ENCODE measurements around the gene RTN4RL2.

Gene RTN4RL2

GRCh38 chr11:57462597-57462996, 2.3 kb downstream of the RTN4RL2 start:
- no peak for DNase-seq (ENCODE audit: low spot score)

GRCh38 chr11:57463671-57464538, 3.6 kb downstream of the RTN4RL2 start:
- no peak for DNase-seq (ENCODE audit: low spot score)

DNA sequence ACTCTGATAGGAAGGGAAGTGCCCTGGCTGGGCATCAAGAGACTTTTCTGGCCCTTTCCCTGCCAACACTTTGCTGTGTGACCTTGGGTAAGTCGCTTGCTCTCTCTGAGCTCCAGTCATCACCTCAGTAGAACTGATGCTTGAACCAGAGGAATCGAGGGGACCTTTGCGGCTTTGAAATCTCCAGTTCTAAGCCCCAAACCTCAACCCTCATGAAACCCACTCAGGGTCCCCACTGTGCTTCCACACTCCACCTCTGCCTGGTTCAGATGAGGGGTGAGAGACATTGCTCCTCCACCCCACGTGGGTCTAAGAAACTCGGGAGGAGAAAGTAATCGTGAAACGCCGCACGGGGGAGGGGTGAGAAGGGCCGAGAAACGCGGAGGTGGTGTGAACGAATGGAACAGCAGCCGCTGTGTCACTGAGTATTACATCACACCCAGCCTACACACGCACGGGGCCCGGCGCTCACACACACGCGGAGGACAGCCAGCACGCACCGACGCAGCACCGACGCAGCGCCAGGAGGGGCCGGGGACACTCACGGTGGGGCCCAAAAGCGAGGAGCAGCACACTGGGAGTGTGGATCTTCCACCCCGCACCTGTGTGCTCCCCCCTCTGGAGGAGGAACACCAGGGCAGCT, 4.3 kb downstream of the RTN4RL2 start:
- DNase-seq (ENCODE audit: low spot score): no peak

GRCh38 chr11:57466680-57467079, 6.4 kb downstream of the RTN4RL2 start:
- no peak for DNase-seq (ENCODE audit: low spot score)

DNA sequence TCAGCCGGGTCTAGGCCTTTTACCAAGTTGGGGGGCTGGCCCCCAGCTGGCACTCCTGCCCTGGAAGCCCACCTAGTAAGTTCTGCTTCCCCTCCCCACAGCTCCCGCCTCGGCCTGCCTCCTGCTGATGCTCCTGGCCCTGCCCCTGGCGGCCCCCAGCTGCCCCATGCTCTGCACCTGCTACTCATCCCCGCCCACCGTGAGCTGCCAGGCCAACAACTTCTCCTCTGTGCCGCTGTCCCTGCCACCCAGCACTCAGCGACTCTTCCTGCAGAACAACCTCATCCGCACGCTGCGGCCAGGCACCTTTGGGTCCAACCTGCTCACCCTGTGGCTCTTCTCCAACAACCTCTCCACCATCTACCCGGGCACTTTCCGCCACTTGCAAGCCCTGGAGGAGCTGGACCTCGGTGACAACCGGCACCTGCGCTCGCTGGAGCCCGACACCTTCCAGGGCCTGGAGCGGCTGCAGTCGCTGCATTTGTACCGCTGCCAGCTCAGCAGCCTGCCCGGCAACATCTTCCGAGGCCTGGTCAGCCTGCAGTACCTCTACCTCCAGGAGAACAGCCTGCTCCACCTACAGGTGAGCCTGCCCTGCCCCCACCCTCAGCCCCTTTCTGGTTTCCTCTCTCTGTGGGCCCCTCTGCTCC, 7.3 kb downstream of the RTN4RL2 start:
- DNase-seq (ENCODE audit: low spot score): no peak

GRCh38 chr11:57468276-57468675, 7.9 kb downstream of the RTN4RL2 start:
- no peak for DNase-seq (ENCODE audit: low spot score)

- no peak for DNase-seq (ENCODE audit: low spot score)
These were observed 8.9 kb downstream of the RTN4RL2 start for GRCh38 chr11:57469268-57469667.

- no peak for DNase-seq (ENCODE audit: low spot score)
These were observed 11.2 kb downstream of the RTN4RL2 start for GRCh38 chr11:57471496-57471895.

- DNase-seq (ENCODE audit: low spot score): no peak
These were observed 13.0 kb downstream of the RTN4RL2 start for GRCh38 chr11:57473285-57473841.

- DNase-seq (ENCODE audit: low spot score): no peak
These were observed 13.9 kb downstream of the RTN4RL2 start for GRCh38 chr11:57474017-57474802.

DNA sequence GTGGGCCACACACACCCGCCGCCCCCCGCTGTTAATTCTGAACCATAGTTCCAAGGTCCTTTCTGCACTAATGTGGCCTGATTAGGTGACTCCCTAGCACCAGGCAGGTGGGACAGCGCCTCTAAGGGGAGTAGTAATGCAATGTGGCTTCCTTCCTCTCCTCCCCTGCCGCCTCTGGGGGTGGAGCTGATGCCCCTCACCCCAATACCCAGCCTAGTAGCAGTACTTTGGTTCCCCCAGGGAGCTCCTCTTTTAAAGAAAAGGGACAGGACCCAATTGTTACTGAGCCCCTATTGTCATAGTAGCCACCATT, 14.4 kb downstream of the RTN4RL2 start:
- DNase-seq (ENCODE audit: low spot score): no peak

- DNase-seq (ENCODE audit: low spot score): no peak
These were observed 14.9 kb downstream of the RTN4RL2 start for GRCh38 chr11:57475191-57475590.

DNA sequence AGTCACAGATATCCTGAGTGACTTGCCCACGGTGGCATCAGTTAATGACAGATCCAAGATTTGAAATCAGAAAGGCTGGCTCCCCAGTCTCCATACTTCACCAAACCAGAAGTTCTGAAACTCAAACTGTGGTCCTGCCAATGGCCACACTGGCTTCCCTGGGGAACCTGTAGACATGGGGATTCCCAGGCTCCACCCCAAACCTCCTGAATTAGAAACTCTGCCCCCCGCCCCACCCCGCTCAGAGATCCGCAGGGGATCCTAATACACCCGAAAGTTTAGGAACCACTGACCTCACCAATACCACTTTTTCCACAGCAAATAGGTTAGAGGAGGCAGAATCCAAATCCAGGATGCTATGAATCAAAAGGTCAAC, 15.3 kb downstream of the RTN4RL2 start:
- DNase-seq (ENCODE audit: low spot score): no peak

GRCh38 chr11:57476047-57476756, 15.9 kb downstream of the RTN4RL2 start:
- DNase-seq (ENCODE audit: low spot score): peak; percentile 56

GRCh38 chr11:57476757-57477506, 16.6 kb downstream of the RTN4RL2 start:
- peak; percentile 82 for DNase-seq (ENCODE audit: low spot score)

DNA sequence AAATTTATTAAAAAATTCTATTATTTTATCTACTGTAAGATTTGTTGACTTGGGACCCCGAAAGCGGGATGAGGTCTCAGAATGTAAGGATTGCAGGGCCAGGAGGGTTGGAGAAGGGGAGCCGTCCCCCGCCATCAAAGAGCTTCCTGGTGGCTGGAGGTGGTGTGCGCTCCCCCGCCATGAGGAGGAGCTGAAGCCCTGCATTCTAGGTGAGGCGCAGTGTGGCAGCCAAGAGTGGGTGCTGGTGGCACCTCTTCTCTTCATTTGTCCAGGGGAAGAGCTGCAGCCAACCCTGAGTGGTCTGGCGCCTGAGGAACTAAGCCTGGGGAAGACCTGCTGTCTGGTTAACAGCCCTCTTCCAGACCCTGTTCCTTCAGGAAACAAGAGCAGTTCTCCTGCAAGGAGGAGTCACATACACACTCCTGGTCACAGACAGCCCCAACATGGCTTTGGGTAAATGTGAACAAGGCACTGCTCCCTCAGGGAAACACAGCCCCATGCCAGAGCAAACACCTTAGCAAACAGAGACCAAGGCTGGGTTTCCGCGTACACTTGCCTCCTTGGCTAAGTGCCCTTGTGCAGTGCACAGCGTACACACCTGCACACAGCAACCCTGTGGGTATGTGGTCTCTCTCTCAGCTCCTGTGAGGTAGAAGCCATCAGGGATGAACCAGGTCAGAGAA, 17.3 kb downstream of the RTN4RL2 start:
- DNase-seq (ENCODE audit: low spot score): no peak

DNA sequence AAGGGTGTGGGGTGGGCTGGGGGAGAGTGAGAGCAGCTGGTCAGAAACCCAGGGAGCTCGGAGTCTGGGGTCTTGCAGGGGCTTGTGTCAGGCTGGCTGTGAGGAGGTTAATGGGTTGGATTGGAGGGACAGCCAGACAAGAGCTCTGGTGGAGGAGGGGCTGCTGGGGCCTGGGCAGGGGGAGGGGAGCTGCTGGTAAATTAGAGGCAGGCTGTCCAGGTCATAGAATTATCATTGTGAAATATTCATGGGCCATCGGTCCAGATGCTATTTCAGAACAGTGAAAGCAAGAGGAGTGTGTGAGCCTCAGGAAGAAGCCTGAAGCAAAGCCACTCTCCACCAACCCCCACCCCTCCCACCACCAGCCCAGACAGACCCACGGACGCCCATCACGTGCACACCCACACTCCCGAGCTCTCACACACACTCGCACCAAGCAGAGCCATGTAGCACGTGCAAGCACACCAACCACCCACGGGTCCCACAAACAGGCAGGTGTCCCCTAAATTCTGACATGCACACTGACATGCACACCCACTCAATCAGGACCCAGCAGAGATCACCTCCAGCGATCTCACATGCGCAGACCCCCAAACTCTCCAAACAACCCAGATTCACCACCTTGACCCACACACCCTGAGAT, 18.8 kb downstream of the RTN4RL2 start:
- no peak for DNase-seq (ENCODE audit: low spot score)

DNA sequence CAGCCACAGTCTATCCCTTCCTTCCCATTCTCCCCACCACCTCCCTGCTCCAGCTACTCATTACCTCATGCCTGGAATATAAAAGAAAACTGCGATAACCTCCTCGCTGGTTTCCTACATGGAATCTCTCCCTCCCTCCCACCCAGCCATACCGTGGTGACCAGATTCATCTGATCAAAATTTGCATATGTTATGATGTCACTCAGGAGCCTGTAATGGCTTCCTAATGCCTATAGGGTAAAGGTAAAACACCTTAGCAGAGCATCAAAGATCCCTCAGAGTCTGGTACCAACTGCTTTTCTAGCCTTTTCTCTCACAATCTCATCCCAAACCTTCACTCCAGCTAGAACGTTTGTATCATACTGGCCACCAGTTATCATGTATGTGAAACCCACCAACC, 19.6 kb downstream of the RTN4RL2 start:
- DNase-seq (ENCODE audit: low spot score): peak; percentile 32

DNA sequence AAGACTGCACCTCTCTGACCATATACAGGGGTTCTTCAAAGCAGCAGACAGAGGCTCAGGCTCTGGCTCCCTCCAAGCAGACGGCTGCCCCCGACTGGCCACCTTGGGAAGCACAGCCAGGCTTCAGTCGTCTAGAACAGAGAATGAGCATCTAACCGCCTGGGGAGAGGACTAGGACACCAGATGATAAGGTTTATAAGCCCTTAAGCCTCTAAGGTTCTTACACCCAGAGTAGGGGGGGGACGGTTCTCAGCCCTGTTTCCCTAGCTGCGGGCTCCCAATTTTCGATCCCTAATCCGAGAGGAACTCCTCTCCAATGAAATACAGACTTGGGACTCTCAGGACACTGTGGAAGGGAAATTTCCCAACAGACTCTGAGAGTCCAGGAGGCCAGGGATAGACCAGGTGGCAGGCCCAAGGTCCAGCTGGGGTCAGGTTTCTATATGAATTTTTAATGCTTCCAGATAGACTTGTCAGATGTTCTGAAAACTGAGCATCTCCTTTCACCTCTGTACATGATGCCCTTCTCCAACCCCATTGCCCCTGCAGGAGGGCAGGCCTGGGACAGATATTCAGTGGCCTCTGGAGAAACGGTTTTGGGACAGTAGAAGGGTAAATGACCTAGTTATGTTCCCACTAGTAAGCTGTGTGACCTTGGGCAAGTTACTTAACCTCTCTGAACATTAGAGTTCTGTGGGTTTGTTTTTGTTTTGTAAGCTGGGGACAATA, 20.2 kb downstream of the RTN4RL2 start:
- DNase-seq (ENCODE audit: low spot score): peak; percentile 68

Data from SW480 (cell line).